Transverse colon (tissue), 4 donors: Measurements from ENCODE around the gene SH3BP5. TPM values are rescaled to one million over a fixed set of nuclear protein-coding genes. Genes with fewer than 3 reads are reported as not detected.
A peak's percentile ranks its signal among the peaks of the same experiment; 100 is the strongest.

Experiments
- DNase-seq: peaks from one replicate; pipeline ENCODE4 v3.0.0-alpha.2; 2019
- H3K27ac ChIP-seq, 4 donors: fragments of 200-600 bp; sonication (generic); 2 replicates each; pipeline ENCODE4 v1.5.1; 2016 to 2018; ENCODE audit warnings: inconsistent platforms in 4 of 4
- H3K27me3 ChIP-seq: fragments of 200-600 bp; sonication (generic); 2 replicates; pipeline ENCODE4 v1.5.1; 2017; ENCODE audit warnings: inconsistent platforms
- H3K36me3 ChIP-seq, 4 donors: fragments of 200-600 bp; sonication (generic); 2 replicates each; pipeline ENCODE4 v1.5.1; 2017 to 2019; ENCODE audit warnings: inconsistent platforms in 4 of 4
- H3K4me1 ChIP-seq, 4 donors: fragments of 200-600 bp; sonication (generic); 2 replicates each; pipeline ENCODE4 v1.5.1; 2017 to 2020; ENCODE audit warnings: inconsistent platforms in 4 of 4
- H3K4me3 ChIP-seq, 4 donors: fragments of 200-600 bp; sonication (generic); 1 replicate in 1 of 4; 2 replicates in 3 of 4; pipeline versions ENCODE4 v1.5.1 to v1.6.1; 2017 to 2019; ENCODE audit warnings: inconsistent platforms in 4 of 4
- H3K9me3 ChIP-seq, 2 donors: fragments of 200-600 bp; sonication (generic); 2 replicates each; pipeline ENCODE4 v1.5.1; 2017 to 2019; ENCODE audit warnings: inconsistent platforms in 2 of 2
- EP300 ChIP-seq: sonication (generic); formaldehyde crosslinking; IDR thresholded peaks from one replicate; pipeline ENCODE4 v1.6.1; 2017; ENCODE audit warnings: antibody characterized with exemption, low read depth
- POLR2A ChIP-seq: fragments of 450-650 bp; IDR thresholded peaks from one replicate; pipeline ENCODE4 v1.6.1; 2016; ENCODE audit warnings: antibody characterized with exemption, mild to moderate bottlenecking, moderate library complexity
- POLR2AphosphoS5 ChIP-seq, 3 donors: sonication (generic); formaldehyde crosslinking; IDR thresholded peaks; one replicate each; pipeline ENCODE4 v1.6.1; 2016; ENCODE audit warnings: antibody characterized with exemption in 3 of 3
- WGBS, 2 donors: methylation state at CpG; one replicate each; pipeline ENCODE4 v1.1.5; 2018; ENCODE audit warnings: low coverage in 1 of 2; 5-methylcytosine and 5-hydroxymethylcytosine counted together
- in situ Hi-C, 4 donors: fragments of 200-750 bp; cut with MboI; loops; one replicate each; pipeline versions ENCODE4 v1.15.0 to v1.15.1; 2017; ENCODE audit warnings: low sequenced_read_pairs in 3 of 4, low pct_ligation_motif_present in 1 of 4, low pct_unique_long_range_greater_than_20kb in 1 of 4
- intact Hi-C: fragments of 100-400 bp; cut with DNase I; formaldehyde crosslinking; loops from one replicate; pipeline ENCODE4 v1.15.1; 2023; ENCODE audit warnings: low total_unique reads
- total RNA-seq, 4 donors: library from RNA; depleted of rRNA; stranded (reverse); fragments of >200 nt; gene quantifications; one replicate each; pipeline ENCODE4 v1.1.0, GENCODE V29; 2016
- TF ChIP-seq, protein P1 (sequence below), 5 experiments: fragments of 200-600 bp in 3 of 5; fragments of 450-650 bp in 2 of 5; sonication (generic) in 3 of 5; IDR thresholded peaks; 1 replicate in 2 of 5; 2 replicates in 3 of 5; pipeline ENCODE4 v1.5.1; 2016 to 2017; ENCODE audit warnings: antibody characterized with exemption in 5 of 5, inconsistent platforms in 3 of 5, mild to moderate bottlenecking in 2 of 5, moderate library complexity in 1 of 5

The SH3BP5 gene
- total RNA-seq, 4 donors from 2014 or later, result 7.5 to 32.4 (median 15.8) TPM

GRCh38 chr3:15280853-15281532 is 51.4 kb downstream of the SH3BP5 start:
- in situ Hi-C loops (no loop called here), intact Hi-C loops (no loop called here)
- H3K27ac ChIP-seq, result no peak overlapping the region
- DNase-seq, result peak; percentile 43
- no peak overlapping the region for H3K4me3 ChIP-seq
- 66 to 69% methylated on average over 2 to 10 of the region's 10 CpGs for WGBS, 2 donors
- TF ChIP-seq, protein P1, sequence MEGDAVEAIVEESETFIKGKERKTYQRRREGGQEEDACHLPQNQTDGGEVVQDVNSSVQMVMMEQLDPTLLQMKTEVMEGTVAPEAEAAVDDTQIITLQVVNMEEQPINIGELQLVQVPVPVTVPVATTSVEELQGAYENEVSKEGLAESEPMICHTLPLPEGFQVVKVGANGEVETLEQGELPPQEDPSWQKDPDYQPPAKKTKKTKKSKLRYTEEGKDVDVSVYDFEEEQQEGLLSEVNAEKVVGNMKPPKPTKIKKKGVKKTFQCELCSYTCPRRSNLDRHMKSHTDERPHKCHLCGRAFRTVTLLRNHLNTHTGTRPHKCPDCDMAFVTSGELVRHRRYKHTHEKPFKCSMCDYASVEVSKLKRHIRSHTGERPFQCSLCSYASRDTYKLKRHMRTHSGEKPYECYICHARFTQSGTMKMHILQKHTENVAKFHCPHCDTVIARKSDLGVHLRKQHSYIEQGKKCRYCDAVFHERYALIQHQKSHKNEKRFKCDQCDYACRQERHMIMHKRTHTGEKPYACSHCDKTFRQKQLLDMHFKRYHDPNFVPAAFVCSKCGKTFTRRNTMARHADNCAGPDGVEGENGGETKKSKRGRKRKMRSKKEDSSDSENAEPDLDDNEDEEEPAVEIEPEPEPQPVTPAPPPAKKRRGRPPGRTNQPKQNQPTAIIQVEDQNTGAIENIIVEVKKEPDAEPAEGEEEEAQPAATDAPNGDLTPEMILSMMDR (IDR thresholded peaks at IDR 0.05), result peak in 1 of 5 experiments; percentile 22
- no peak for TF ChIP-seq POLR2A
- H3K36me3 ChIP-seq, result no peaks in the 10 kb centered on the region
- peaks cover 0 to 7% (median 3%) of the 10 kb centered on the region in 4 donors for H3K4me1 ChIP-seq
- H3K27me3 ChIP-seq, result no peaks in the 10 kb centered on the region
- no peaks in the 10 kb centered on the region for H3K9me3 ChIP-seq

GRCh38 chr3:15279671-15280402 is 52.5 kb downstream of the SH3BP5 start:
- in situ Hi-C loops, result no loop called here
- H3K27me3 ChIP-seq, result no peaks in the 10 kb centered on the region
- WGBS, 2 donors, result 88% methylated on average over 12 of the region's 12 CpGs; no CpG with 5 or more reads in 1 of the 2 donors
- intact Hi-C loops, result no loop called here
- no peak for TF ChIP-seq POLR2A
- TF ChIP-seq, protein P1 (IDR thresholded peaks at IDR 0.05), result no peak
- no peak for TF ChIP-seq POLR2AphosphoS5 (IDR thresholded peaks at IDR 0.05)
- H3K27ac ChIP-seq, result no peak overlapping the region
- peaks cover 0 to 7% (median 3%) of the 10 kb centered on the region in 4 donors for H3K4me1 ChIP-seq
- H3K9me3 ChIP-seq, result no peaks in the 10 kb centered on the region
- H3K36me3 ChIP-seq, result no peaks in the 10 kb centered on the region
- DNase-seq, result no peak
- no peak overlapping the region for H3K4me3 ChIP-seq

GRCh38 chr3:15279205-15279604 is 53.2 kb downstream of the SH3BP5 start:
- Histone ChIP-seq H3K27me3 (no peaks in the 10 kb centered on the region), H3K27ac (no peak overlapping the region), H3K4me3 (no peak overlapping the region), H3K9me3 (no peaks in the 10 kb centered on the region), H3K36me3 (no peaks in the 10 kb centered on the region), H3K4me1 (peaks cover 0 to 2% (median under 1%) of the 10 kb centered on the region in 4 donors)
- in situ Hi-C loops, result no loop called here
- TF ChIP-seq EP300 (no peak), POLR2AphosphoS5 (IDR thresholded peaks at IDR 0.05) (no peak), POLR2A (no peak)
- TF ChIP-seq, protein P1 (IDR thresholded peaks at IDR 0.05), result no peak
- intact Hi-C loops, result no loop called here
- no peak for DNase-seq
- 67 to 71% methylated on average over 4 of the region's 4 CpGs for WGBS, 2 donors

- DNase-seq, result no peak
- WGBS, 2 donors, result 86 to 91% methylated on average over 4 to 13 of the region's 13 CpGs
- intact Hi-C loops, result no loop called here
- Histone ChIP-seq H3K4me3 (no peak overlapping the region), H3K27ac (no peak overlapping the region), H3K36me3 (no peaks in the 10 kb centered on the region), H3K9me3 (no peaks in the 10 kb centered on the region), H3K27me3 (no peaks in the 10 kb centered on the region), H3K4me1 (no peaks in the 10 kb centered on the region)
- TF ChIP-seq, protein P1 (IDR thresholded peaks at IDR 0.05), result no peak
- TF ChIP-seq POLR2A (no peak), EP300 (no peak), POLR2AphosphoS5 (IDR thresholded peaks at IDR 0.05) (no peak)
- in situ Hi-C loops, result no loop called here
These were observed 54.4 kb downstream of the SH3BP5 start for GRCh38 chr3:15277861-15278500.
